Skeletal muscle cell (primary cell): ENCODE data around the gene KRTAP5-10.
"Not testable (repeated sequence)": the region's sequence is repeated elsewhere in the genome, so short reads cannot be mapped to it uniquely, and the experiment has no call there.

Source experiments
- DNase-seq: peaks from one replicate; pipeline ENCODE4 v3.0.0-alpha.2; 2010; ENCODE audit warnings: low read depth
- H3K4me3 ChIP-seq: 2 replicates; pipeline ENCODE4 v1.5.1; 2011; ENCODE audit warnings: low read depth, mild to moderate bottlenecking, control low read depth, low read length, moderate library complexity

KRTAP5-10 gene

DNA sequence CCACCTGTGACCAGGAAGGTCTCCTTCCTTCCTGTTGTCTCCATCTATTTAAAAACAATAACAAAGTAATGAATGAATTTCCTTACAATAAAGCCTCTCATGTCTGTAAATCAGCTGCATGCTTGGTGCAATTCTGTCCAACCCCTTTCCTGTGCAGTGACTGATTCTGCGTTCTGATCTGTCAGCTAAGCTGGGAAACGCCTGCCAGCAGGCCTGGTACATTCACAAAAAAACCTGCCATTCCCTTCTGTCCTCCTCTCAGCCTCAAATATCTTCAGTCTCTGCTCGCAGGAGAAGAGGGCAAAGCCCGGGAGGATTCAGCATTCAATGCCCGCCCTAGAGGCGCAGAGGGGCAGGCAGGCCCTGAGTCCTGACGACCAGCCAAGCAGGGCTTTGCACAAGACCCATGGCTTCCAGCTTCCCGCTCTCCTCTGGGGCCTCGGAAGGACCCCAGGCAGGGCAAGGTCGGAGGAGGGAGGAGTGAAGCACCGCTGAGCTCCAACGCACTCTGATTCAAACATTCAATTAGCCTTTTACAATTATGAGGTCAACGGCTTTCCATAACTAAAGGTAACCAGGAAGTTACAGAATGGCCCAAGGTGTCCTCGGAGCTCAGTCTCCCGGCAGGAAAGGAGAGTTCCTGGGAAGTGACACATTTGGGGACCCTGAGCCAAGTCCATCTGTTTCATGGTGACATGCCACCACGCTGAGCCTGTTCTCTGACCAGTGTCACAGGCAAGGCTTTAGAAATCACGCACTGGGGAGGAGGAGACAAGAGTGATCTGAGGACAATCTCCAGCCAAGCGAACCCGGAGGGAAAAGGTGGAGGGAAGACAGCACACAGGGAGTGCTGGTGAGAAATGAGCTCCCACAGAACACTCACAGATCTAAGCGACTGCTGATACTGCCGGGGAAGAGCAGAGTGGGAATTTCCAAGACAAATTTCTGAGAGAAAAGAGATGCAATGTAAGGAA is 1.6 kb downstream of the KRTAP5-10 start:
- not testable (repeated sequence) for DNase-seq, H3K4me3 ChIP-seq

GRCh38 chr11:71567633-71568032 is 2.3 kb downstream of the KRTAP5-10 start:
- DNase-seq, H3K4me3 ChIP-seq: not testable (repeated sequence)

DNA sequence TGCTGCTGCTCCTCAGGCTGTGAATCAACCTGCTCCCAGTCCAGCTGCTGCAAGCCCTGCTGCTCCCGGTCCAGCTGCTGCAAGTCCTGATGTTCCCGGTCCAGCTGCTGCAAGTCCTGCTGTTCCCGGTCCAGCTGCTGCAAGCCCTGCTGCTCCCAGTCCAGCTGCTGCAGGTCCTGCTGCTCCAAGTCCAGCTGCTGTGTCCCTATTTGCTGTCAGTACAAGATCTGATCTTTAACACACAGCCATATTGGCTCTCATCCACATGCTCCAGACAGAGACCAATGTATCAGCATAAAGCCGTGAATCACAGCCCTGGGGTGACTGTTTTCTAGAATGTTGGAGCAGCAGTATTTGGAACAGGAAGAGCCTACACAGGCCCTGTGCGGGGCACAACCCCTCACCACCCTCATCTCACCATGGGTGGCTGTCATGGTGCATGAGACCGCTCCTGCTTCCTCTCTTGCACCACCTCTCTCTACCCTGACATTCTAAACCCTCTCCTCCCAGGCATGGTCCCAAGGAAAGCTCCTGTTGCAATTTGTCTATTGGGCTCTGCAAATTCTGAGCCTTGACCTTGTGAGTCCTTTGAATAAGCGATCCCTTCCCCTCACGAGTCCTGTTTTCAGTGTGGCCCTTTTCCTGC is 3.5 kb downstream of the KRTAP5-10 start:
- H3K4me3 ChIP-seq, result no peak overlapping the region
- no peak for DNase-seq

GRCh38 chr11:71571101-71571850 is 5.9 kb downstream of the KRTAP5-10 start:
- not testable (repeated sequence) for H3K4me3 ChIP-seq, DNase-seq

DNA sequence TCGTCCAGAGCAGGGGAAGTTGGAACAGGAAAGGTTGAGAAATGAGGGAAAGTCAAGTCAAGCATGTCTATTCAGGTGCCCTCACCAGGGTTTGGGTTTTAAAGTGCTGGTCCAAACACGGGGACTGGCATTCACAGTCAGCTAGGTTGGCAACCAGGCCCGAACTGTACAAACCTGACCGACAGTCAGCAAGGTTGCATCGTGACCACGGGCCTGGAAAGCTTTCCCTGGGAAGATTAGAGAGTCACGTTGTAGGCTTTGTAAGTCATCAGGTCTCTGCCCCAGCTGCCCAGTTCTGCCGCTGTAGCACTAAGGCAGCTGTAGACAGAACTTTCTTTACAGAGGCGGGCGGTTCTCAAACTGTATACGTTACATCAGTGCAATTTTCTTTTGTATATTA is 7.4 kb downstream of the KRTAP5-10 start:
- no peak for DNase-seq
- no peak overlapping the region for H3K4me3 ChIP-seq

DNA sequence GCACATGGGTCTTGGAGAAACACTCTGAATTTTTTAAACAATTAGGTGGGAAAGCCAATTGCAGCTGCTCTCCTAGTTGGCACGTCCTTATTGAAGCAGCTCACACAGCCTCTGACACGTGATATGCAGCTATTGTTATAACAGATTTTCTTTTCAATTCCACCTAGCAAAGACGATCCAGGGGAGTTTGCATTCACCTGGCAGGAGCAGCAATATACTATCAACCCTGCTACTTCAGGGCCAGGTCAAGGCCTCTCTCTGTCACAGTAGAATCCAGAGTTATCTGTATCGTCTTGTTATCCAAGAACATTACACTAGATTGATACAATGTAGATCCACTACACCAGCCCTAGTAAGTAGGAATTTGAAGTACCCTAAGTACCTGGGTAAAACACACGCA is 9.1 kb downstream of the KRTAP5-10 start:
- no peak overlapping the region for H3K4me3 ChIP-seq
- no peak for DNase-seq

DNA sequence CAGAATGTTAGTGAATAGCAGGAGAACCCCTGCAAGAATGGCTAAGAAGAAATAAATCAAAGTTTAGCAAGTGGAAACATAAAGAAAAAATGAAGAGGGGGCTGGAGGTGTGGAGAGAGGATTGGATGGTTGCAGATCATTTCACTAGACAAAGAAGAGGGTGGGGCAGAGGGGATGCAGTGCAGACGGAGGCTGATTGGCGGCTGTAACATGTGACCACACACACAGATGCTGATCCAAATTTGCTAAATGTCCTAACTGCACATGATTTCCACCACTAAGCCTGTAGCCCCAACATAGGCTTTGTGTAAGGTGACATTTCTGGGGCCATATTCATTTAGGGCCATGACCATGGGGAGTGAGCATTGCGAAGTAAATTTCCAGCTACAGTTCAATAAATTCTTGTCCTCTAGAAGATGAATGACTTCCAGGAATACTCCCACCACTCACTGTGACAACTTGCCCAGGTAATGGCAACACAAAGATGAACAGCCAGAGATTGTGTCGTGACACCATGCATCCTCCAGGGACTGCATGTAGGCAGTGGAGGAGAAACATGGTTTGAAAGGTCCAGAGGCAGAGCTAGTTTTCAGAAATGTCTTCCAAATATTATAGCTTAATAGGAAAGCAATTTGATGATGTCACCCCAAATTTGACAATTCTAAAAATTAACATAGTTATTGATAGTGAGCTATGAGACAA is 10.5 kb downstream of the KRTAP5-10 start:
- DNase-seq, result no peak
- no peak overlapping the region for H3K4me3 ChIP-seq

DNA sequence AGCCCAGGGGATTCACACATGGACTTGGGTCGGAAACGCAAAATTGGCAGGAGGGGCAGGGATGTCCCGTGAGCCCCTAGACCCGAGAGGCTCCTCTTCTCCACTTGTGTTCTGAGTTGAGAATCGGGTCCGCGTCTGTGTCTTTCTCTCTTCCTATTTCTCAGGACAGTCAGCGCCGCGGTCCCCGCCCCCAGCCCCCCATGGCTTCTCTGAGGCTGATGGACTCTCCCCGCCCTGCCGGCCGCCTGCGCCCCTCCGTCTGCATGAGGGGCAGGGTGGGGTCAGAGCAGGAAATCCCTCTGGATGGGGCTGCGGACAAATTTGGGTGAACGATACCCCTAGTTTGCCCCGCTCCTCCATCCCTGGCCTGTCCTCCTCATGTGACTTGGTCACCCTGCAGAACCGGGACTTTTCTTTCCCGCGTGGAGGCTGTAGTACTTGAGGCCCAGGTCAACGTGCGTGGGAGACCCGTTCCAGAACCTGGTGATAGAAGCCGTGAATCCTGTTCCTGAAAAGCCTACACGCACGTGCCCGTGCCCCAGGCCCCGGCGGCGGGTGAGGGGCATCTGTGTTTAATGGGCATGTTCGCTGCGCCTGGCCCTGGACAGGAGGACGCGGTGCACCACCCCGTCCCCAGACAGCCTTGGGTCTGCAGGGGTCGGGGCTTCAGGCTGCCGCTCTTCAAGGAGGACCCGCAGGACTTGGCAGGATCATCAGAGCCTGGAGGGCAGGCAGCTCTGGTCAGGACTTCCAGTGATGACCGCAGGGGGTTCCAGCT is 11.5 kb downstream of the KRTAP5-10 start:
- H3K4me3 ChIP-seq, DNase-seq: not testable (repeated sequence)

- DNase-seq, result no peak
Measured at GRCh38 chr11:71577469-71578004, 12.2 kb downstream of the KRTAP5-10 start.

DNA sequence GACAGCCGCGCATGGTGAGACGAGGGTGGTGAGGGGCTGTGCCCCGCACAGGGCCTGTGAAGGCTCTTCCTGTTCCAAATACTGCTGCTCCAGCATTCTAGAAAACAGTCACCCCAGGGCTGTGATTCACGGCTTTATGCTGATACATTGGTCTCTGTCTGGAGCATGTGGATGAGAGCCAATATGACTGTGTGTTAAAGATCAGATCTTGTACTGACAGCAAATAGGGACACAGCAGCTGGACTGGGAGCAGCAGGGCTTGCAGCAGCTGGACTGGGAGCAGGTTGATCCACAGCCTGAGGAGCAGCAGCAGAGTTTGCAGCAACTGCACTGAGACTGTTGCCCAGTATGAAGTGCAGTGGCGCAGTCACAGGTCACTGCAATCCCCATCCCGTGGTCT is 14.2 kb downstream of the KRTAP5-10 start:
- not testable (repeated sequence) for DNase-seq, H3K4me3 ChIP-seq

More at GRCh38 chr11:71577469-71578004, 12.2 kb downstream of the KRTAP5-10 start:
- no peak overlapping the region for H3K4me3 ChIP-seq

- DNase-seq, result peak; percentile 45
- no peak overlapping the region for H3K4me3 ChIP-seq
Measured at GRCh38 chr11:71580057-71581003, 15.0 kb downstream of the KRTAP5-10 start.

DNA sequence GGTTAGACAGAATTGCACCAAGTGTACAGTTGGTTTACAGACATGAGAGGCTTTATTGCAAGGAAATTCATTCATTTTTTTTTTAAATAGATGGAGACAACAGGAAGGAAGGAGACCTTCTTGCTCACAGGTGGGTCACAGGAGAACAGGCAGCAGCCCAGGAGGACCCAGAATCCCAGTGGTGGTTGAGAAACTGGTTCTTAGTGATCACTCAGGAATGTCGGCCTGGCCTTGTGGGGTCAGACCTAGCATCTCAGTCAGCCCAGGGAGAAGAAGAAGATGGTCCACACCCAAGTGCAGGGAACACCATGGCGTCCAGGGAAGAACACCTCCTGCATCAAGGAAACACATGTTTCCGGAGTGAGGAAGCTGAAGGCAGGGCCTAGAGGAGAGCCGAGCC is 16.5 kb downstream of the KRTAP5-10 start:
- no peak for DNase-seq
- H3K4me3 ChIP-seq, result no peak overlapping the region

- no peak for DNase-seq
- no peak within 1 kb of the TSS for H3K4me3 ChIP-seq
Measured at GRCh38 chr11:71582309-71582895, 17.0 kb downstream of the KRTAP5-10 start, which contains the start of gene KRTAP5-11. Gene KRTAP5-11, minus strand, starts transcription at chr11:71582875. Its CDS starts 38 bp downstream, at chr11:71582837.

- not testable (repeated sequence) for DNase-seq, H3K4me3 ChIP-seq
Measured at GRCh38 chr11:71582969-71583368, 17.6 kb downstream of the KRTAP5-10 start.

DNA sequence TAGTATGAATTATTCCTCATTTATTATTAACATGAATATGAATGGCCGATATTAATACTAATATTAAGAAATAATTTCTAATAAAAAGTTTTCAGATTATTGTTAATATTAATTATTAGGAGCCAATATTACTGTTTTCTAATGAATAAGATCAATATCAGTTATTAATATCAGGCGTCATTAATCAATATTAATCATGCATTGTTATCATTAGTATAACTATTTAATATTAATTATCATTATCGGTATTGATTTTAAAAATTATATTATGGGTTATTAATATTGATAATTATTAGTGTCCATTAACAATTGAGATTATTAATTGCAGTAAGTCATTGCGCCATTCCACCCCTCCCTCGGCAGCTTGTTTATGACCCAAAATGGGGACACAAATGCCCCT is 20.3 kb downstream of the KRTAP5-10 start:
- H3K4me3 ChIP-seq, DNase-seq: not testable (repeated sequence)

DNA sequence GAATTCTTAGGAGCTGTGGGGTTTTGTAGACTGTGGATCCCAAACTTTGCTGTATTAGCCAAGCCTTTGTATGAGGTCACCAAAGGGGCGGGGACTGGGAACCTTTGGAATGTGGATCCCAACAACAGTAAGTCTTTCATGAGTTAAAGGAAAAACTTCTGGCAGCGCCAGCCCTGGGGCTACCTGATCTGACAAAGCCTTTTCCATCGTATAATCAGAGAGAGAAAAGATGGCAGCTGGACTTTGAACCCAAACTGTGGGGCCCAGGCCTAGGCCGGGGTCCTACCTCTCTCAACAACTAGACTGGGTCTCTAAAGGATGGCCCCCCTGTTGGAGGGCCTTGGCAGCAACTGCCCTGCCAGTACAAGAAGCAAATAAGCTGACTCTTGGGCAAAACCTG is 23.0 kb downstream of the KRTAP5-10 start:
- not testable (repeated sequence) for H3K4me3 ChIP-seq, DNase-seq
